Panc1 (cell line): Measurements from ENCODE around the gene INPP5A. TPM values are rescaled to one million over a fixed set of nuclear protein-coding genes. Genes with fewer than 3 reads are reported as not detected.
A peak's percentile ranks its signal among the peaks of the same experiment; 100 is the strongest.

Experiments
- ATAC-seq: fragments of 200-7000 bp; cut with Tn5 transposase; 2 replicates; pipeline ENCODE4 v1.9.1; 2020; ENCODE audit warnings: mild to moderate bottlenecking, moderate library complexity
- BruUV-seq: library from RNA; stranded (reverse); fragments of 400-500 nt; replicated peaks from 2 replicates; lab custom pipeline; 2021; lab: Mats Ljungman, UMichigan
- CTCF ChIA-PET: fragments of 300-600 bp; sonication (Branson Sonifier 250); formaldehyde crosslinking; loops from one replicate; lab custom pipeline; 2022; ENCODE audit warnings: antibody characterized with exemption; lab: Charles Lee
- POLR2A ChIA-PET: fragments of 300-600 bp; sonication (Branson Sonifier 250); formaldehyde crosslinking; loops from one replicate; lab custom pipeline; 2022; ENCODE audit warnings: antibody characterized with exemption; lab: Charles Lee
- DNase-seq: peaks from one replicate; pipeline ENCODE4 v3.0.0-alpha.2; 2010; ENCODE audit warnings: low read depth, low spot score
- H3K27ac ChIP-seq: 2 replicates; pipeline ENCODE4 v1.5.1; 2011; ENCODE audit warnings: mild to moderate bottlenecking, low read length, inconsistent platforms
- H3K27me3 ChIP-seq: fragments of 200-500 bp; sonication (Bioruptor generic); 2 replicates; pipeline ENCODE4 v1.6.0; 2014; ENCODE audit warnings: low read length, inconsistent platforms; ENCODE audit not compliant: control insufficient read depth, insufficient read depth
- H3K36me3 ChIP-seq: fragments of 200-500 bp; sonication (Bioruptor generic); 2 replicates; pipeline ENCODE4 v1.5.1; 2014; ENCODE audit warnings: inconsistent platforms, mild to moderate bottlenecking, low read length, moderate library complexity; ENCODE audit not compliant: control insufficient read depth, insufficient read depth
- H3K4me1 ChIP-seq: 2 replicates; pipeline ENCODE4 v1.5.1; 2011; ENCODE audit warnings: inconsistent platforms, mild to moderate bottlenecking, low read length, moderate library complexity; ENCODE audit not compliant: control insufficient read depth, insufficient read depth
- H3K4me3 ChIP-seq, 2 experiments: 2 replicates each; pipeline ENCODE4 v1.5.1; 2011 to 2012; ENCODE audit warnings: low read depth in 2 of 2, low read length in 2 of 2, mild to moderate bottlenecking in 2 of 2, inconsistent platforms in 1 of 2, moderate library complexity in 1 of 2
- H3K9me3 ChIP-seq: fragments of 200-500 bp; sonication (Bioruptor generic); 2 replicates; pipeline ENCODE4 v1.5.1; 2014; ENCODE audit warnings: low read depth, mild to moderate bottlenecking, inconsistent platforms, low read length, moderate library complexity; ENCODE audit not compliant: control insufficient read depth, insufficient read depth
- CTCF ChIP-seq: fragments of 450-650 bp; IDR thresholded peaks from 2 replicates; pipeline ENCODE4 v1.5.1; 2017; ENCODE audit warnings: mild to moderate bottlenecking
- POLR2AphosphoS5 ChIP-seq: IDR thresholded peaks from 2 replicates; pipeline ENCODE4 v1.6.1; 2012; ENCODE audit warnings: mild to moderate bottlenecking, low read depth, low read length, moderate library complexity
- SIN3A ChIP-seq: IDR thresholded peaks from 2 replicates; pipeline ENCODE4 v1.6.1; 2012; ENCODE audit warnings: low read depth, mild to moderate bottlenecking, low read length, moderate library complexity, borderline replicate concordance; ENCODE audit not compliant: insufficient read depth
- TCF7L2 ChIP-seq: IDR thresholded peaks from 2 replicates; pipeline ENCODE4 v1.6.1; 2011; ENCODE audit warnings: mild to moderate bottlenecking, low read depth, low read length, inconsistent platforms
- in situ Hi-C: cut with HindIII; loops from 2 replicates; pipeline ENCODE4 v1.10.0; 2016; ENCODE audit warnings: low sequenced_read_pairs, low pct_unique_long_range_greater_than_20kb
- intact Hi-C: fragments of 100-400 bp; cut with micrococcal nuclease; formaldehyde crosslinking; loops from one replicate; pipeline ENCODE4 v1.10.0; 2022; ENCODE audit not compliant: unreplicated experiment
- total RNA-seq: library from RNA; stranded (reverse); gene quantifications from one replicate; pipeline ENCODE4 v1.2.1, GENCODE V29; 2021; ENCODE audit not compliant: unreplicated experiment
- TF ChIP-seq, protein P1 (sequence below), 2 experiments: IDR thresholded peaks; 2 replicates each; pipeline ENCODE4 v1.6.1; 2011 to 2012; ENCODE audit warnings: low read depth in 2 of 2, control low read depth in 1 of 2, low read length in 1 of 2, mild to moderate bottlenecking in 1 of 2, moderate library complexity in 1 of 2; ENCODE audit not compliant: insufficient read depth in 1 of 2

INPP5A gene
- total RNA-seq, 1 experiment from 2014 or later = 60.0 TPM

- no peak for DNase-seq
- in situ Hi-C loops = no loop called here
Observed at GRCh38 chr10:132509506-132510173, 27.9 kb upstream of the INPP5A start.

DNA sequence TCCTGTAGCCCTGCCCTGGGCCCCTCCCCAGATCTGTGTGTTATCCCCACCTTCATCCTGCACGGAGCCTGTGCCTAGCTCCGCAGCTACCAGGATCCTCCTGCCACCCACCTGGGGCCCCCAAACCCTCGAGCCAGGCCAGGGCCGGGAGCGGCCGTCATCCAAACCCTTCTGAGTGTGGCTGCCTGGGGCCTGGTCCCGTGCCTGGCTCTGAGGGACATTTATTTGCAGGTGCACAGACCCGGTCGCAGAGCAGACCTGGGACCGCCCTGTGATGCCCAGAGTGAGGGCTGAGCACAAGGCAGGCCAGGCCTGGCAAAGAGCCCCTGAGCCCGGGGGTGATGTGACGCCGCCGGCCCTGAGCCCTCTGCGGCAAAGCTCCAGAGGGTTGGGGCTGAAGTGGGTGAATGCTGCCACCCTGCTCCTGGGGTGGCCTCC, 27.4 kb upstream of the INPP5A start:
- H3K27ac ChIP-seq = no peak overlapping the region
- no peaks in the 10 kb centered on the region for H3K27me3 ChIP-seq
- in situ Hi-C loops (no loop called here), intact Hi-C loops (no loop called here)
- no peaks in the 10 kb centered on the region for H3K36me3 ChIP-seq
- no peak for DNase-seq
- H3K9me3 ChIP-seq = no peaks in the 10 kb centered on the region
- TF ChIP-seq TCF7L2 (no peak), CTCF (no peak), POLR2AphosphoS5 (no peak), SIN3A (no peak)
- TF ChIP-seq, protein P1, sequence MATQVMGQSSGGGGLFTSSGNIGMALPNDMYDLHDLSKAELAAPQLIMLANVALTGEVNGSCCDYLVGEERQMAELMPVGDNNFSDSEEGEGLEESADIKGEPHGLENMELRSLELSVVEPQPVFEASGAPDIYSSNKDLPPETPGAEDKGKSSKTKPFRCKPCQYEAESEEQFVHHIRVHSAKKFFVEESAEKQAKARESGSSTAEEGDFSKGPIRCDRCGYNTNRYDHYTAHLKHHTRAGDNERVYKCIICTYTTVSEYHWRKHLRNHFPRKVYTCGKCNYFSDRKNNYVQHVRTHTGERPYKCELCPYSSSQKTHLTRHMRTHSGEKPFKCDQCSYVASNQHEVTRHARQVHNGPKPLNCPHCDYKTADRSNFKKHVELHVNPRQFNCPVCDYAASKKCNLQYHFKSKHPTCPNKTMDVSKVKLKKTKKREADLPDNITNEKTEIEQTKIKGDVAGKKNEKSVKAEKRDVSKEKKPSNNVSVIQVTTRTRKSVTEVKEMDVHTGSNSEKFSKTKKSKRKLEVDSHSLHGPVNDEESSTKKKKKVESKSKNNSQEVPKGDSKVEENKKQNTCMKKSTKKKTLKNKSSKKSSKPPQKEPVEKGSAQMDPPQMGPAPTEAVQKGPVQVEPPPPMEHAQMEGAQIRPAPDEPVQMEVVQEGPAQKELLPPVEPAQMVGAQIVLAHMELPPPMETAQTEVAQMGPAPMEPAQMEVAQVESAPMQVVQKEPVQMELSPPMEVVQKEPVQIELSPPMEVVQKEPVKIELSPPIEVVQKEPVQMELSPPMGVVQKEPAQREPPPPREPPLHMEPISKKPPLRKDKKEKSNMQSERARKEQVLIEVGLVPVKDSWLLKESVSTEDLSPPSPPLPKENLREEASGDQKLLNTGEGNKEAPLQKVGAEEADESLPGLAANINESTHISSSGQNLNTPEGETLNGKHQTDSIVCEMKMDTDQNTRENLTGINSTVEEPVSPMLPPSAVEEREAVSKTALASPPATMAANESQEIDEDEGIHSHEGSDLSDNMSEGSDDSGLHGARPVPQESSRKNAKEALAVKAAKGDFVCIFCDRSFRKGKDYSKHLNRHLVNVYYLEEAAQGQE (IDR thresholded peaks at IDR 0.05; ENCODE audit: insufficient read depth in 1 of 2, low read depth in 2 of 2, low read length in 1 of 2) = no peak
- POLR2A ChIA-PET = interaction anchor here (0.7 kb wide), 1 partner anchor 12 kb away, joined by 3 read pairs; no protein-coding TSS in a partner anchor
- CTCF ChIA-PET = no interaction called here
- H3K4me3 ChIP-seq = no peak overlapping the region
- peak; percentile 23; the same call in 1 of the 2 replicates for ATAC-seq
- H3K4me1 ChIP-seq = peaks cover 3% of the 10 kb centered on the region
- no TSS peak for BruUV-seq

More at GRCh38 chr10:132509506-132510173, 27.9 kb upstream of the INPP5A start:
- no TSS peak for BruUV-seq
- intact Hi-C loops = no loop called here
- H3K36me3 ChIP-seq = no peaks in the 10 kb centered on the region
- CTCF ChIA-PET = no interaction called here
- peak; percentile 55; the same call in 1 of the 2 replicates for ATAC-seq
- no peak overlapping the region for H3K4me3 ChIP-seq
- POLR2A ChIA-PET = interaction anchor here (0.7 kb wide), 1 partner anchor 12 kb away, joined by 3 read pairs; no protein-coding TSS in a partner anchor
- no peaks in the 10 kb centered on the region for H3K4me1 ChIP-seq
- no peak overlapping the region for H3K27ac ChIP-seq
- no peaks in the 10 kb centered on the region for H3K27me3 ChIP-seq
- TF ChIP-seq, protein P1 (IDR thresholded peaks at IDR 0.05; ENCODE audit: insufficient read depth in 1 of 2, low read depth in 2 of 2, low read length in 1 of 2) = no peak
- no peak for TF ChIP-seq POLR2AphosphoS5
- no peak for TF ChIP-seq SIN3A
- TF ChIP-seq TCF7L2 = no peak
- TF ChIP-seq CTCF = no peak
- H3K9me3 ChIP-seq = no peaks in the 10 kb centered on the region
